Left ventricle myocardium inferior (tissue), 1 donor: ENCODE results near the gene CTSE. TPM values are rescaled to one million over a fixed set of nuclear protein-coding genes. Genes with fewer than 3 reads are reported as not detected.

Experiments
- DNase-seq: peaks from one replicate; pipeline ENCODE4 v3.0.0-alpha.2; 2020
- H3K27ac ChIP-seq: fragments of 200-600 bp; replicated peaks from 2 replicates; pipeline ENCODE4 v1.8.0; 2021
- H3K27me3 ChIP-seq: fragments of 200-600 bp; 2 replicates; pipeline ENCODE4 v1.8.0; 2021; ENCODE audit warnings: low read depth
- H3K36me3 ChIP-seq: fragments of 200-600 bp; 2 replicates; pipeline ENCODE4 v1.8.0; 2021
- H3K4me1 ChIP-seq: fragments of 200-600 bp; 2 replicates; pipeline ENCODE4 v1.8.0; 2021
- H3K4me3 ChIP-seq: fragments of 200-600 bp; 2 replicates; pipeline ENCODE4 v1.8.0; 2021; ENCODE audit warnings: mild to moderate bottlenecking, moderate library complexity
- H3K9me3 ChIP-seq: fragments of 200-600 bp; replicated peaks from 2 replicates; pipeline ENCODE4 v1.8.0; 2021
- intact Hi-C: fragments of 100-400 bp; cut with micrococcal nuclease; formaldehyde crosslinking; loops from one replicate; pipeline ENCODE4 v1.11.0; 2022
- total RNA-seq: library from RNA; stranded (reverse); fragmentation: NEBNext Ultra II Directional; extraction: Animal tissue kit (Norgen Biotek cat#: 25700); gene quantifications from one replicate; pipeline ENCODE4 v1.2.1, GENCODE V29; 2021
- TF ChIP-seq, protein P1 (sequence below): fragments of 200-600 bp; IDR thresholded peaks from 2 replicates; pipeline ENCODE4 v1.8.0; 2021; ENCODE audit warnings: antibody characterized with exemption, mild to moderate bottlenecking, borderline replicate concordance
- donor health status: DM: no; HTN: yes; CAD: no; lungs with severe emphysema.

The CTSE gene
- total RNA-seq, 1 donor from 2014 or later = not detected

DNA sequence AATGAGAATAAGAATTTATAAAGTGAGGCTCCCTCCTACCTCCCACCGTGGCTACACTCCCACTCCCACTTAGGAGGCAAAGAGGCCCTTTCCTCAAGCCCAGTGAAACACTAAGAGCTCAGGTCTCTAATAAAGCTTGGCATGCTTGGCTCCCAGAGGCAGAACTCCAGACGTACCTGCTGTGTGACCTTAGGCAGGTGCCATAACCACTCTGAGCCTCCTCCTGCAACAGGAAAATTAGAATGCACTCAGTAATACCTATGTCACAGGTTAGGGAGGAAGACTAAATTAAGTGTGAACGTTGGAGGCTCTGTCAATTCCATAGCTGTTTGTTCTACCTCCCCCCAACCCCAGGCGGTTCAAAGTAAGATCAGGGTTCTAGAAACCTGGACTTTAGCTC lies 63.9 kb downstream of the CTSE start:
- peaks cover 19% of the 10 kb centered on the region for H3K4me1 ChIP-seq
- no peaks in the 10 kb centered on the region for H3K9me3 ChIP-seq
- no peak overlapping the region for H3K4me3 ChIP-seq
- no peak for DNase-seq
- intact Hi-C loops = no loop called here
- TF ChIP-seq, protein P1, sequence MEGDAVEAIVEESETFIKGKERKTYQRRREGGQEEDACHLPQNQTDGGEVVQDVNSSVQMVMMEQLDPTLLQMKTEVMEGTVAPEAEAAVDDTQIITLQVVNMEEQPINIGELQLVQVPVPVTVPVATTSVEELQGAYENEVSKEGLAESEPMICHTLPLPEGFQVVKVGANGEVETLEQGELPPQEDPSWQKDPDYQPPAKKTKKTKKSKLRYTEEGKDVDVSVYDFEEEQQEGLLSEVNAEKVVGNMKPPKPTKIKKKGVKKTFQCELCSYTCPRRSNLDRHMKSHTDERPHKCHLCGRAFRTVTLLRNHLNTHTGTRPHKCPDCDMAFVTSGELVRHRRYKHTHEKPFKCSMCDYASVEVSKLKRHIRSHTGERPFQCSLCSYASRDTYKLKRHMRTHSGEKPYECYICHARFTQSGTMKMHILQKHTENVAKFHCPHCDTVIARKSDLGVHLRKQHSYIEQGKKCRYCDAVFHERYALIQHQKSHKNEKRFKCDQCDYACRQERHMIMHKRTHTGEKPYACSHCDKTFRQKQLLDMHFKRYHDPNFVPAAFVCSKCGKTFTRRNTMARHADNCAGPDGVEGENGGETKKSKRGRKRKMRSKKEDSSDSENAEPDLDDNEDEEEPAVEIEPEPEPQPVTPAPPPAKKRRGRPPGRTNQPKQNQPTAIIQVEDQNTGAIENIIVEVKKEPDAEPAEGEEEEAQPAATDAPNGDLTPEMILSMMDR = no peak
- H3K36me3 ChIP-seq = no peaks in the 10 kb centered on the region
- no peak overlapping the region for H3K27ac ChIP-seq
- H3K27me3 ChIP-seq = peaks cover 15% of the 10 kb centered on the region

Other genes starting within 250 kb of the CTSE start
- gene RAB29, start 248.4 kb downstream of the CTSE start, total RNA-seq = 13.7 TPM
- gene SLC41A1, start 210.7 kb downstream of the CTSE start, total RNA-seq = 486 TPM
- 1.7 TPM for gene PM20D1, start 173.8 kb downstream of the CTSE start, total RNA-seq
- gene SLC26A9, start 80.4 kb downstream of the CTSE start, total RNA-seq = 35.2 TPM
- 1.4 TPM for gene RAB7B, start 20.5 kb downstream of the CTSE start, total RNA-seq
- gene RHEX, start 29.3 kb upstream of the CTSE start, total RNA-seq = 0.44 TPM
- not detected for gene AVPR1B, start 93.5 kb upstream of the CTSE start, total RNA-seq
- not detected for gene FAM72A, start 178.9 kb upstream of the CTSE start, total RNA-seq
- gene SRGAP2, start 179.6 kb upstream of the CTSE start, total RNA-seq = 15.6 TPM